ENCODE results near the gene MDH1B. TPM values are rescaled to one million over a fixed set of nuclear protein-coding genes. Genes with fewer than 3 reads are reported as not detected.

Gene MDH1B
- total RNA-seq, 2 experiments from 2014 or later, result 0.25 to 0.31 TPM

GRCh38 chr2:206805887-206806607, 40.9 kb upstream of the MDH1B start:
- H3K36me3 Mint-ChIP-seq (ENCODE audit: low read depth), result no peaks in the 10 kb centered on the region
- ChIA-PET POLR2A (no interaction called here), CTCF (no interaction called here)
- no peaks in the 10 kb centered on the region for H3K27me3 Mint-ChIP-seq
- Histone ChIP-seq H3K36me3 (ENCODE audit: insufficient read depth, low read length) (no peaks in the 10 kb centered on the region), H3K27me3 (ENCODE audit: control insufficient read depth in 1 of 2, insufficient read depth in 2 of 2, low read length in 2 of 2) (no peaks in the 10 kb centered on the region), H3K27ac (ENCODE audit: low read depth in 1 of 2, low read length in 2 of 2) (no peak overlapping the region), H3K9me3 (ENCODE audit: control insufficient read depth in 1 of 2, insufficient read depth in 1 of 2, low read length in 2 of 2) (no peaks in the 10 kb centered on the region), H3K4me3 (ENCODE audit: low read length) (no peak overlapping the region), H3K4me1 (ENCODE audit: insufficient read depth, low read length) (no peaks in the 10 kb centered on the region)
- TF ChIP-seq CTCF (IDR thresholded peaks at IDR 0.05), result no peak
- no peak for ATAC-seq (ENCODE audit: poor library complexity)
- H3K9me3 Mint-ChIP-seq, result no peaks in the 10 kb centered on the region
- intact Hi-C loops (cut with DNase I, micrococcal nuclease), result no loop called here
- no peak overlapping the region for H3K27ac Mint-ChIP-seq
- no peak overlapping the region for H3K4me3 Mint-ChIP-seq
- no peaks in the 10 kb centered on the region for H3K4me1 Mint-ChIP-seq (ENCODE audit: low read depth)
- no peak for DNase-seq

- ATAC-seq (ENCODE audit: poor library complexity) (no peak), DNase-seq (no peak)
- H3K27me3 Mint-ChIP-seq, result no peaks in the 10 kb centered on the region
- H3K4me3 ChIP-seq (ENCODE audit: low read length), result no peak overlapping the region
- H3K4me3 Mint-ChIP-seq, result no peak overlapping the region
- H3K9me3 Mint-ChIP-seq, result no peaks in the 10 kb centered on the region
- H3K4me1 Mint-ChIP-seq (ENCODE audit: low read depth), result peaks cover 8% of the 10 kb centered on the region
- H3K9me3 ChIP-seq (ENCODE audit: control insufficient read depth in 1 of 2, insufficient read depth in 1 of 2, low read length in 2 of 2), result no peaks in the 10 kb centered on the region
- H3K27ac ChIP-seq (ENCODE audit: low read depth in 1 of 2, low read length in 2 of 2), result no peak overlapping the region
- TF ChIP-seq CTCF (IDR thresholded peaks at IDR 0.05), result no peak
- H3K4me1 ChIP-seq (ENCODE audit: insufficient read depth, low read length), result peaks cover 6% of the 10 kb centered on the region
- H3K36me3 ChIP-seq (ENCODE audit: insufficient read depth, low read length), result no peaks in the 10 kb centered on the region
- no peaks in the 10 kb centered on the region for H3K27me3 ChIP-seq (ENCODE audit: control insufficient read depth in 1 of 2, insufficient read depth in 2 of 2, low read length in 2 of 2)
- H3K27ac Mint-ChIP-seq, result no peak overlapping the region
- ChIA-PET CTCF (no interaction called here), POLR2A (interaction anchor here (1.0 kb wide), 1 partner anchor 668 kb away, joined by 4 read pairs; no protein-coding TSS in a partner anchor)
- intact Hi-C loops (cut with DNase I, micrococcal nuclease), result loop anchor here in 1 of 2 experiments (5.0 kb wide), 2 partner anchors 183 to 238 kb away; no protein-coding TSS in a partner anchor
- H3K36me3 Mint-ChIP-seq (ENCODE audit: low read depth), result no peaks in the 10 kb centered on the region
Measured at GRCh38 chr2:206804326-206804725, 39.2 kb upstream of the MDH1B start.

- peaks cover 6% of the 10 kb centered on the region for H3K4me1 ChIP-seq (ENCODE audit: insufficient read depth, low read length)
- intact Hi-C loops (cut with DNase I, micrococcal nuclease), result loop anchor here in 1 of 2 experiments (5.0 kb wide), 2 partner anchors 184 to 239 kb away; no protein-coding TSS in a partner anchor
- POLR2A ChIA-PET, result interaction anchor here (1.6 kb wide), 1 partner anchor 9 kb away, joined by 3 read pairs; no protein-coding TSS in a partner anchor
- CTCF ChIA-PET, result no interaction called here
- H3K9me3 ChIP-seq (ENCODE audit: control insufficient read depth in 1 of 2, insufficient read depth in 1 of 2, low read length in 2 of 2), result no peaks in the 10 kb centered on the region
- no peak overlapping the region for H3K4me3 Mint-ChIP-seq
- H3K27ac ChIP-seq (ENCODE audit: low read depth in 1 of 2, low read length in 2 of 2), result no peak overlapping the region
- H3K36me3 Mint-ChIP-seq (ENCODE audit: low read depth), result no peaks in the 10 kb centered on the region
- no peaks in the 10 kb centered on the region for H3K27me3 ChIP-seq (ENCODE audit: control insufficient read depth in 1 of 2, insufficient read depth in 2 of 2, low read length in 2 of 2)
- H3K9me3 Mint-ChIP-seq, result no peaks in the 10 kb centered on the region
- no peak for ATAC-seq (ENCODE audit: poor library complexity)
- no peaks in the 10 kb centered on the region for H3K27me3 Mint-ChIP-seq
- no peak overlapping the region for H3K27ac Mint-ChIP-seq
- H3K4me1 Mint-ChIP-seq (ENCODE audit: low read depth), result peaks cover 14% of the 10 kb centered on the region
- no peak overlapping the region for H3K4me3 ChIP-seq (ENCODE audit: low read length)
- no peak for DNase-seq
- H3K36me3 ChIP-seq (ENCODE audit: insufficient read depth, low read length), result no peaks in the 10 kb centered on the region
- TF ChIP-seq CTCF (IDR thresholded peaks at IDR 0.05), result no peak
Measured at GRCh38 chr2:206802654-206803514, 37.8 kb upstream of the MDH1B start.
